Colonic mucosa (tissue), 4 donors: ENCODE results near the gene ELFN2. TPM values are rescaled to one million over a fixed set of nuclear protein-coding genes. Genes with fewer than 3 reads are reported as not detected.

Experiments used
- DNase-seq: peaks from one replicate; pipeline ENCODE4 v3.0.0-alpha.2; 2020
- H3K27ac ChIP-seq: fragments of 200-600 bp; one replicate; pipeline ENCODE4 v1.8.0; 2021
- H3K27me3 ChIP-seq: fragments of 200-600 bp; one replicate; pipeline ENCODE4 v1.8.0; 2021
- H3K36me3 ChIP-seq: fragments of 200-600 bp; one replicate; pipeline ENCODE4 v1.8.0; 2021
- H3K4me1 ChIP-seq: fragments of 200-600 bp; one replicate; pipeline ENCODE4 v1.8.0; 2021; ENCODE audit warnings: mild to moderate bottlenecking
- H3K4me3 ChIP-seq: fragments of 200-600 bp; one replicate; pipeline ENCODE4 v1.8.0; 2021
- H3K9ac ChIP-seq, 2 donors: one replicate each; pipeline ENCODE4 v1.7.0; 2013; ENCODE audit warnings: control low read depth in 2 of 2, low read depth in 2 of 2, low read length in 2 of 2
- H3K9me3 ChIP-seq: fragments of 200-600 bp; one replicate; pipeline ENCODE4 v1.8.0; 2021
- CTCF ChIP-seq: fragments of 200-600 bp; IDR thresholded peaks from one replicate; pipeline ENCODE4 v1.8.0; 2022; ENCODE audit warnings: antibody characterized with exemption, mild to moderate bottlenecking
- intact Hi-C: fragments of 100-400 bp; cut with DNase I; formaldehyde crosslinking; loops from one replicate; pipeline ENCODE4 v1.14.1; 2022
- total RNA-seq, 2 donors: library from RNA; stranded (reverse); fragmentation: NEBNext Ultra II Directional in 1 of 2; extraction: Animal tissue kit (Norgen Biotek cat#: 25700) in 1 of 2; gene quantifications; one replicate each; pipeline ENCODE4 v1.2.1, GENCODE V29; 2021
- donor health status: healthy.
- donor health status: DM: no; HTN: no; CAD: no.
- donor health status: DM: no; HTN: no; CAD: no.

The ELFN2 gene
- total RNA-seq, 2 donors from 2014 or later: 0.07 to 0.21 TPM

- Histone ChIP-seq H3K9ac (no peak overlapping the region), H3K4me1 (no peaks in the 10 kb centered on the region), H3K27me3 (no peaks in the 10 kb centered on the region), H3K4me3 (no peak overlapping the region), H3K27ac (no peak overlapping the region), H3K9me3 (no peaks in the 10 kb centered on the region), H3K36me3 (no peaks in the 10 kb centered on the region)
- intact Hi-C loops: no loop called here
- DNase-seq: no peak
- TF ChIP-seq CTCF: no peak
Observed at GRCh38 chr22:37435970-37436603, 8.8 kb upstream of the ELFN2 start.

- TF ChIP-seq CTCF: no peak
- intact Hi-C loops: no loop called here
Observed at GRCh38 chr22:37433786-37434185, 6.5 kb upstream of the ELFN2 start.

GRCh38 chr22:37432708-37433054 lies 5.4 kb upstream of the ELFN2 start:
- H3K4me1 ChIP-seq: no peaks in the 10 kb centered on the region
- intact Hi-C loops: no loop called here
- H3K9ac ChIP-seq: no peak overlapping the region
- peaks cover 13% of the 10 kb centered on the region for H3K27me3 ChIP-seq
- H3K36me3 ChIP-seq: no peaks in the 10 kb centered on the region
- H3K4me3 ChIP-seq: no peak overlapping the region
- TF ChIP-seq CTCF: no peak
- no peak for DNase-seq
- no peaks in the 10 kb centered on the region for H3K9me3 ChIP-seq
- no peak overlapping the region for H3K27ac ChIP-seq

More at GRCh38 chr22:37433786-37434185, 6.5 kb upstream of the ELFN2 start:
- Histone ChIP-seq H3K9ac (no peak overlapping the region), H3K4me1 (no peaks in the 10 kb centered on the region), H3K27me3 (peaks cover 2% of the 10 kb centered on the region), H3K27ac (no peak overlapping the region), H3K36me3 (no peaks in the 10 kb centered on the region), H3K9me3 (no peaks in the 10 kb centered on the region), H3K4me3 (no peak overlapping the region)
- DNase-seq: no peak

GRCh38 chr22:37431801-37432707 lies 4.8 kb upstream of the ELFN2 start:
- no peak overlapping the region for H3K27ac ChIP-seq
- H3K9ac ChIP-seq: no peak overlapping the region
- no peak for DNase-seq
- intact Hi-C loops: no loop called here
- H3K4me3 ChIP-seq: no peak overlapping the region
- no peaks in the 10 kb centered on the region for H3K9me3 ChIP-seq
- no peak for TF ChIP-seq CTCF
- peaks cover 19% of the 10 kb centered on the region for H3K27me3 ChIP-seq
- no peaks in the 10 kb centered on the region for H3K36me3 ChIP-seq
- H3K4me1 ChIP-seq: no peaks in the 10 kb centered on the region

GRCh38 chr22:37431366-37431765 lies 4.1 kb upstream of the ELFN2 start:
- peaks cover 24% of the 10 kb centered on the region for H3K27me3 ChIP-seq
- no peak overlapping the region for H3K9ac ChIP-seq

More at GRCh38 chr22:37431366-37431765, 4.1 kb upstream of the ELFN2 start:
- TF ChIP-seq CTCF: no peak
- Histone ChIP-seq H3K36me3 (no peaks in the 10 kb centered on the region), H3K9me3 (no peaks in the 10 kb centered on the region), H3K4me3 (no peak overlapping the region), H3K27ac (no peak overlapping the region), H3K4me1 (no peaks in the 10 kb centered on the region)
- no peak for DNase-seq
- intact Hi-C loops: no loop called here
